IMR-90 (cell line): Measurements from ENCODE around the gene KLF18. TPM values are rescaled to one million over a fixed set of nuclear protein-coding genes. Genes with fewer than 3 reads are reported as not detected.

Experiments used
- ATAC-seq: fragments of 200-7000 bp; cut with Tn5 transposase; 2 replicates; pipeline ENCODE4 v1.9.1; 2020; ENCODE audit warnings: low read depth, mild to moderate bottlenecking, moderate library complexity
- BruUV-seq: library from RNA; stranded (reverse); fragments of 400-500 nt; replicated peaks from 2 replicates; lab custom pipeline; 2021; lab: Mats Ljungman, UMichigan
- CTCF ChIA-PET: fragments of 300-600 bp; formaldehyde crosslinking; extraction: SDS; loops from one replicate; lab custom pipeline; 2021; ENCODE audit warnings: antibody characterized with exemption; lab: Yijun Ruan, JAX
- POLR2A ChIA-PET: fragments of 300-600 bp; sonication (Branson Sonifier 250); formaldehyde crosslinking; loops from one replicate; lab custom pipeline; 2022; ENCODE audit warnings: antibody characterized with exemption; ENCODE audit not compliant: unreplicated experiment; lab: Charles Lee
- DNase-seq: peaks from one replicate; pipeline ENCODE4 v3.0.0; 2013
- H2AFZ ChIP-seq: replicated peaks from 2 replicates; pipeline ENCODE3; 2013; ENCODE audit warnings: low read length, mild to moderate bottlenecking; ENCODE audit not compliant: poor library complexity
- H2AK5ac ChIP-seq: 2 replicates; pipeline ENCODE4 v1.6.1; 2013; ENCODE audit warnings: low read depth, low read length, inconsistent platforms
- H2AK9ac ChIP-seq: replicated peaks from 2 replicates; pipeline ENCODE3; 2013; ENCODE audit warnings: mild to moderate bottlenecking, low read depth, low read length, moderate library complexity; ENCODE audit not compliant: poor library complexity
- H2BK120ac ChIP-seq: 2 replicates; pipeline ENCODE4 v1.6.1; 2013; ENCODE audit warnings: low read depth, low read length, inconsistent platforms
- H2BK15ac ChIP-seq: 3 replicates; pipeline ENCODE4 v1.6.1; 2013; ENCODE audit warnings: low read depth, low read length, inconsistent platforms
- H2BK20ac ChIP-seq: 2 replicates; pipeline ENCODE4 v1.6.1; 2013; ENCODE audit warnings: low read depth, mild to moderate bottlenecking, inconsistent platforms, low read length, moderate library complexity
- H2BK5ac ChIP-seq: 2 replicates; pipeline ENCODE4 v1.6.1; 2013; ENCODE audit warnings: mild to moderate bottlenecking, low read depth, low read length, inconsistent platforms; ENCODE audit not compliant: poor library complexity, severe bottlenecking
- H3K14ac ChIP-seq: replicated peaks from 2 replicates; pipeline ENCODE4 v1.6.1; 2013; ENCODE audit warnings: low read depth, low read length, inconsistent platforms
- H3K18ac ChIP-seq: 2 replicates; pipeline ENCODE4 v1.6.1; 2013; ENCODE audit warnings: low read depth, low read length, control low read depth
- H3K23ac ChIP-seq: 2 replicates; pipeline ENCODE4 v1.6.1; 2013; ENCODE audit warnings: low read depth, low read length, inconsistent platforms
- H3K27ac ChIP-seq: 2 replicates; pipeline ENCODE4 v1.5.1; 2013; ENCODE audit warnings: mild to moderate bottlenecking, control low read depth, low read length; ENCODE audit not compliant: insufficient read depth
- H3K27me3 ChIP-seq: 2 replicates; pipeline ENCODE4 v1.6.1; 2013; ENCODE audit warnings: low read length; ENCODE audit not compliant: control insufficient read depth, insufficient read depth
- H3K36me3 ChIP-seq: 2 replicates; pipeline ENCODE4 v1.6.1; 2013; ENCODE audit warnings: low read length, mixed read lengths; ENCODE audit not compliant: control insufficient read depth, insufficient read depth
- H3K4ac ChIP-seq: 2 replicates; pipeline ENCODE4 v1.6.1; 2013; ENCODE audit warnings: low read depth, low read length, inconsistent platforms
- H3K4me1 ChIP-seq: 2 replicates; pipeline ENCODE4 v1.6.1; 2013; ENCODE audit warnings: low read length, mixed read lengths; ENCODE audit not compliant: control insufficient read depth, insufficient read depth
- H3K4me2 ChIP-seq: 2 replicates; pipeline ENCODE4 v1.6.1; 2013; ENCODE audit warnings: low read depth, mild to moderate bottlenecking, control low read depth, low read length, moderate library complexity
- H3K4me3 ChIP-seq: 2 replicates; pipeline ENCODE4 v1.5.1; 2013; ENCODE audit warnings: low read depth, mild to moderate bottlenecking, control low read depth, low read length, moderate library complexity; ENCODE audit not compliant: insufficient read depth
- H3K56ac ChIP-seq: 2 replicates; pipeline ENCODE4 v1.6.1; 2013; ENCODE audit warnings: low read length, inconsistent platforms; ENCODE audit not compliant: insufficient read depth; ENCODE audit errors: extremely low read depth
- H3K79me1 ChIP-seq, 2 experiments: 2 replicates each; pipeline ENCODE4 v1.6.1; 2013; ENCODE audit warnings: low read length in 2 of 2, inconsistent platforms in 1 of 2, low read depth in 1 of 2
- H3K9ac ChIP-seq: 2 replicates; pipeline ENCODE4 v1.6.1; 2013; ENCODE audit warnings: low read depth, low read length, control low read depth
- H3K9me1 ChIP-seq: 2 replicates; pipeline ENCODE4 v1.6.1; 2013; ENCODE audit warnings: low read length, inconsistent platforms; ENCODE audit not compliant: insufficient read depth
- H3K9me3 ChIP-seq: 2 replicates; pipeline ENCODE4 v1.6.1; 2013; ENCODE audit warnings: low read length; ENCODE audit not compliant: control insufficient read depth, insufficient read depth
- H4K20me1 ChIP-seq: 2 replicates; pipeline ENCODE4 v1.6.1; 2013; ENCODE audit warnings: low read length, inconsistent platforms; ENCODE audit not compliant: insufficient read depth
- H4K5ac ChIP-seq: 2 replicates; pipeline ENCODE4 v1.6.1; 2013; ENCODE audit warnings: mild to moderate bottlenecking, low read depth, low read length, control low read depth
- H4K8ac ChIP-seq, 2 experiments: 2 replicates each; pipeline ENCODE4 v1.6.1; 2013; ENCODE audit warnings: low read depth in 2 of 2, low read length in 2 of 2, control low read depth in 1 of 2, inconsistent platforms in 1 of 2
- H4K91ac ChIP-seq: 2 replicates; pipeline ENCODE4 v1.6.1; 2013; ENCODE audit warnings: low read depth, low read length, inconsistent platforms; ENCODE audit not compliant: insufficient read depth
- BHLHE40 ChIP-seq: fragments of 150-350 bp; IDR thresholded peaks from 2 replicates; pipeline ENCODE4 v1.6.1; 2016; ENCODE audit warnings: mild to moderate bottlenecking, low read depth, low read length
- CEBPB ChIP-seq: IDR thresholded peaks from 2 replicates; pipeline ENCODE4 v1.6.1; 2012; ENCODE audit warnings: low read depth, low read length, improper control_type of control experiment
- CHD1 ChIP-seq: IDR thresholded peaks from 2 replicates; pipeline ENCODE4 v1.6.1; 2012; ENCODE audit warnings: low read depth, low read length, improper control_type of control experiment
- FOS ChIP-seq: fragments of 150-350 bp; IDR thresholded peaks from 2 replicates; pipeline ENCODE4 v1.6.1; 2016; ENCODE audit warnings: low read depth, low read length
- MAFK ChIP-seq: IDR thresholded peaks from 2 replicates; pipeline ENCODE4 v1.6.1; 2012; ENCODE audit warnings: low read depth, low read length, improper control_type of control experiment
- MAZ ChIP-seq: IDR thresholded peaks from 2 replicates; pipeline ENCODE4 v1.6.1; 2012; ENCODE audit warnings: low read depth, mild to moderate bottlenecking, low read length, improper control_type of control experiment, moderate library complexity, borderline replicate concordance
- MXI1 ChIP-seq: IDR thresholded peaks from 2 replicates; pipeline ENCODE4 v1.6.1; 2012; ENCODE audit warnings: low read depth, mild to moderate bottlenecking, low read length, moderate library complexity, borderline replicate concordance
- NFE2L2 ChIP-seq: fragments of 150-350 bp; IDR thresholded peaks from 2 replicates; pipeline ENCODE4 v1.6.1; 2016; ENCODE audit warnings: low read depth, mild to moderate bottlenecking, low read length
- POLR2A ChIP-seq: IDR thresholded peaks from 2 replicates; pipeline ENCODE4 v1.6.1; 2012; ENCODE audit warnings: mild to moderate bottlenecking, low read depth, low read length
- RAD21 ChIP-seq: IDR thresholded peaks from 2 replicates; pipeline ENCODE4 v1.6.1; 2012; ENCODE audit warnings: low read length, improper control_type of control experiment
- RCOR1 ChIP-seq: IDR thresholded peaks from 2 replicates; pipeline ENCODE4 v1.6.1; 2012; ENCODE audit warnings: mild to moderate bottlenecking, low read length, improper control_type of control experiment; ENCODE audit not compliant: insufficient replicate concordance
- RFX5 ChIP-seq: IDR thresholded peaks from 2 replicates; pipeline ENCODE4 v1.8.0; 2012; ENCODE audit warnings: low read depth, mild to moderate bottlenecking, low read length, moderate library complexity
- SMC3 ChIP-seq: fragments of 150-350 bp; IDR thresholded peaks from 2 replicates; pipeline ENCODE4 v1.6.1; 2016; ENCODE audit warnings: low read depth, mild to moderate bottlenecking, antibody characterized with exemption, low read length, moderate library complexity
- WGBS, 2 experiments: methylation state at CpG; one replicate each; pipeline versions ENCODE4 v1.1.5 to v1.1.7; 2013; ENCODE audit warnings: missing lambda C conversion rate in 2 of 2; ENCODE audit not compliant: insufficient read length in 1 of 2; ENCODE audit errors: extremely low coverage in 2 of 2; 5-methylcytosine and 5-hydroxymethylcytosine counted together
- dilution Hi-C: fragments of 300-500 bp; cut with HindIII; formaldehyde crosslinking; loops from one replicate; pipeline ENCODE4 v1.14.3; 2018; ENCODE audit warnings: low sequenced_read_pairs; ENCODE audit not compliant: unreplicated experiment
- in situ Hi-C: fragments of 300-500 bp; cut with MboI; formaldehyde crosslinking; loops from 3 replicates; pipeline ENCODE4 v1.14.3; 2019; ENCODE audit warnings: low sequenced_read_pairs, inconsistent platforms, mixed read lengths
- intact Hi-C: fragments of 100-400 bp; cut with micrococcal nuclease; formaldehyde crosslinking; loops from 2 replicates; pipeline ENCODE4 v1.10.0; 2022
- polyA plus RNA-seq, 3 experiments: library from polyadenylated mRNA; depleted of rRNA; stranded (reverse); fragments of >200 nt; gene quantifications; 2 replicates each; pipeline ENCODE4 v1.2.3, GENCODE V29; 2012; ENCODE audit warnings: low replicate concordance in 1 of 3
- total RNA-seq: library from RNA; depleted of rRNA; stranded (reverse); fragments of >200 nt; gene quantifications from 2 replicates; pipeline ENCODE4 v1.2.3, GENCODE V29; 2012
- TF ChIP-seq, protein P1 (sequence below): conservative IDR thresholded peaks from 2 replicates; pipeline ENCODE4 v1.5.1; 2012; ENCODE audit warnings: mild to moderate bottlenecking, low read depth, low read length, improper control_type of control experiment
- TF ChIP-seq, protein P2 (sequence below): fragments of 150-350 bp; IDR thresholded peaks from 2 replicates; pipeline ENCODE4 v1.6.1; 2016; ENCODE audit warnings: low read depth, mild to moderate bottlenecking, low read length, moderate library complexity, borderline replicate concordance
- TF ChIP-seq, protein P3 (sequence below): fragments of 150-350 bp; IDR thresholded peaks from 2 replicates; pipeline ENCODE4 v1.6.1; 2017; ENCODE audit warnings: mild to moderate bottlenecking, antibody characterized with exemption, low read length, low read depth

The KLF18 gene
- total and polyA plus RNA-seq, 2 of the 4 experiments (the other 2 are of a cell fraction), result not detected

DNA sequence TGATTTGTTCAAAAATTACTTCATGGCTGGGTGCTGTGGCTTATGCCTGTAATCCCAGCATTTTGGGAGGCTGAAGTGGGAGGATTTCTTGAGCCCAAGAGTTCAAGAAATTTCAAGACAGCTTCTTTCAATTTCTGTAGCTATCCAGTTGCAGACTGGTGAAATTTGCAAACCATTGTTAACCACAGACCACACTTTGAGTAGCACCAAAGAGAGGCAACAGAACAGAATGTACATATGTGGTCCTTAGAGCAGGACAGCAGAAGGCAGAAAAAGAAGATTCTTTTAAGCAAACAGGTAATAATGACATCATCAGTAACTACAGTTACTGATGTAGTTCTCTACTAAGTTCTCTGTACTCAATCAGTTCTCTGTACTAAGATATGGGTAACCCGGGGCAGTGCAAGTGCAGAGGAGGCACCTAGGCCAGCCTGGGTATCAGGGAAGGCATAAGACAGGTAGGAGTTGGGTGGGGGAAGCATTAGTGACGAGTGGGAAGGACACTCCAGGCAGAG lies 28.3 kb downstream of the KLF18 start:
- DNase-seq, result no peak
- CTCF ChIA-PET, result interaction anchor here (2.2 kb wide), 1 partner anchor 10 kb away, joined by 9 read pairs; no protein-coding TSS in a partner anchor

More for the DNA sequence above, 28.3 kb downstream of the KLF18 start:
- Histone ChIP-seq H3K4ac (no peak overlapping the region), H3K79me1 (no peaks in the 10 kb centered on the region), H3K27ac (no peak overlapping the region), H3K56ac (no peak overlapping the region), H2BK20ac (no peak overlapping the region), H4K5ac (no peak overlapping the region), H2BK120ac (no peak overlapping the region), H4K20me1 (no peaks in the 10 kb centered on the region), H2BK15ac (no peak overlapping the region), H3K4me1 (no peaks in the 10 kb centered on the region), H3K18ac (no peak overlapping the region), H3K4me2 (no peak overlapping the region), H3K9me1 (no peaks in the 10 kb centered on the region), H3K9ac (no peak overlapping the region), H3K23ac (no peak overlapping the region), H2AFZ (no peak overlapping the region), H4K8ac (no peak overlapping the region), H3K9me3 (no peaks in the 10 kb centered on the region), H2AK9ac (no peak overlapping the region), H2AK5ac (no peak overlapping the region), H3K36me3 (no peaks in the 10 kb centered on the region), H4K91ac (no peak overlapping the region), H3K4me3 (no peak overlapping the region), H3K14ac (no peak overlapping the region), H3K27me3 (no peaks in the 10 kb centered on the region), H2BK5ac (no peak overlapping the region)
- POLR2A ChIA-PET, result no interaction called here
- TF ChIP-seq RCOR1 (no peak), MXI1 (no peak), NFE2L2 (no peak), MAFK (no peak), RAD21 (no peak), CHD1 (no peak), BHLHE40 (no peak), MAZ (no peak), SMC3 (no peak), POLR2A (no peak), CEBPB (no peak), RFX5 (no peak), FOS (no peak)
- TF ChIP-seq, protein P1, sequence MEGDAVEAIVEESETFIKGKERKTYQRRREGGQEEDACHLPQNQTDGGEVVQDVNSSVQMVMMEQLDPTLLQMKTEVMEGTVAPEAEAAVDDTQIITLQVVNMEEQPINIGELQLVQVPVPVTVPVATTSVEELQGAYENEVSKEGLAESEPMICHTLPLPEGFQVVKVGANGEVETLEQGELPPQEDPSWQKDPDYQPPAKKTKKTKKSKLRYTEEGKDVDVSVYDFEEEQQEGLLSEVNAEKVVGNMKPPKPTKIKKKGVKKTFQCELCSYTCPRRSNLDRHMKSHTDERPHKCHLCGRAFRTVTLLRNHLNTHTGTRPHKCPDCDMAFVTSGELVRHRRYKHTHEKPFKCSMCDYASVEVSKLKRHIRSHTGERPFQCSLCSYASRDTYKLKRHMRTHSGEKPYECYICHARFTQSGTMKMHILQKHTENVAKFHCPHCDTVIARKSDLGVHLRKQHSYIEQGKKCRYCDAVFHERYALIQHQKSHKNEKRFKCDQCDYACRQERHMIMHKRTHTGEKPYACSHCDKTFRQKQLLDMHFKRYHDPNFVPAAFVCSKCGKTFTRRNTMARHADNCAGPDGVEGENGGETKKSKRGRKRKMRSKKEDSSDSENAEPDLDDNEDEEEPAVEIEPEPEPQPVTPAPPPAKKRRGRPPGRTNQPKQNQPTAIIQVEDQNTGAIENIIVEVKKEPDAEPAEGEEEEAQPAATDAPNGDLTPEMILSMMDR, result no peak
- TF ChIP-seq, protein P2, sequence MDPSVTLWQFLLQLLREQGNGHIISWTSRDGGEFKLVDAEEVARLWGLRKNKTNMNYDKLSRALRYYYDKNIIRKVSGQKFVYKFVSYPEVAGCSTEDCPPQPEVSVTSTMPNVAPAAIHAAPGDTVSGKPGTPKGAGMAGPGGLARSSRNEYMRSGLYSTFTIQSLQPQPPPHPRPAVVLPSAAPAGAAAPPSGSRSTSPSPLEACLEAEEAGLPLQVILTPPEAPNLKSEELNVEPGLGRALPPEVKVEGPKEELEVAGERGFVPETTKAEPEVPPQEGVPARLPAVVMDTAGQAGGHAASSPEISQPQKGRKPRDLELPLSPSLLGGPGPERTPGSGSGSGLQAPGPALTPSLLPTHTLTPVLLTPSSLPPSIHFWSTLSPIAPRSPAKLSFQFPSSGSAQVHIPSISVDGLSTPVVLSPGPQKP, result no peak
- TF ChIP-seq, protein P3, sequence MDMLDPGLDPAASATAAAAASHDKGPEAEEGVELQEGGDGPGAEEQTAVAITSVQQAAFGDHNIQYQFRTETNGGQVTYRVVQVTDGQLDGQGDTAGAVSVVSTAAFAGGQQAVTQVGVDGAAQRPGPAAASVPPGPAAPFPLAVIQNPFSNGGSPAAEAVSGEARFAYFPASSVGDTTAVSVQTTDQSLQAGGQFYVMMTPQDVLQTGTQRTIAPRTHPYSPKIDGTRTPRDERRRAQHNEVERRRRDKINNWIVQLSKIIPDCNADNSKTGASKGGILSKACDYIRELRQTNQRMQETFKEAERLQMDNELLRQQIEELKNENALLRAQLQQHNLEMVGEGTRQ, result no peak
- intact Hi-C loops, result no loop called here
- 56% methylated on average over 1 of the region's 2 CpGs; no CpG with 5 or more reads in 1 of the 2 experiments for WGBS, 2 experiments
- ATAC-seq, result no peak
- in situ Hi-C loops, result no loop called here
- dilution Hi-C loops, result no loop called here
- BruUV-seq, result no TSS peak
